MM.1S (cell line): ENCODE data around the gene ABCA10.

Source experiments
- CTCF ChIP-seq: fragments of 300-600 bp; sonication (generic); IDR thresholded peaks from 2 replicates; pipeline ENCODE4 v1.5.1; 2016; ENCODE audit warnings: antibody characterized with exemption, low read length, mixed read lengths
- EZH2 ChIP-seq: fragments of 300-600 bp; sonication (generic); optimal IDR thresholded peaks from 2 replicates; pipeline ENCODE3; 2017; ENCODE audit warnings: low read depth, mild to moderate bottlenecking, antibody characterized with exemption, low read length, mixed read lengths

GRCh38 chr17:69235338-69236058 is 6.9 kb upstream of the ABCA10 start:
- peak; percentile 81 for TF ChIP-seq CTCF
- no peak for TF ChIP-seq EZH2
